Parietal lobe (tissue), 1 donor: ENCODE data around the gene DAZ1. TPM values are rescaled to one million over a fixed set of nuclear protein-coding genes. Genes with fewer than 3 reads are reported as not detected.

Experiments used
- total RNA-seq: library from RNA; depleted of rRNA; stranded (reverse); fragments of >200 nt; gene quantifications from one replicate; pipeline ENCODE4 v1.2.3, GENCODE V29; 2014

The DAZ1 gene
- total RNA-seq: not detected

GRCh38 chrY:23198908-23199307, at the start of gene DAZ1:
DAZ1 (minus strand) TSS chrY:23199008; CDS start chrY:23198800, 208 bp downstream.

GRCh38 chrY:23219233-23219632, 20.4 kb upstream of the DAZ1 start, which contains the start of gene DAZ2:
DAZ2 (plus strand) TSS chrY:23219533; CDS start chrY:23219741, 208 bp downstream.

Other genes with a start within 250 kb of the DAZ1 start
- gene BPY2, start 214.7 kb downstream of the DAZ1 start, total RNA-seq: not detected
- gene DAZ2, start 20.5 kb upstream of the DAZ1 start, total RNA-seq: not detected